HL-60 (cell line): ENCODE measurements around the gene SIPA1L3.
"Not testable (repeated sequence)": the region's sequence is repeated elsewhere in the genome, so short reads cannot be mapped to it uniquely, and the experiment has no call there.

Experiments used
- DNase-seq, 2 experiments: peaks; one replicate each; pipeline ENCODE4 v3.0.0-alpha.2; 2010 to 2020; ENCODE audit warnings: low read depth in 1 of 2, low spot score in 1 of 2
- H3K27ac ChIP-seq: fragments of 250-450 bp; sonication (Bioruptor Pico); replicated peaks from 2 replicates; pipeline ENCODE4 v1.5.1; 2020; ENCODE audit warnings: mild to moderate bottlenecking, moderate library complexity
- H3K27me3 ChIP-seq: fragments of 250-450 bp; sonication (Bioruptor Pico); 2 replicates; pipeline ENCODE4 v1.5.1; 2021; ENCODE audit warnings: mild to moderate bottlenecking, moderate library complexity; ENCODE audit not compliant: insufficient read depth, poor library complexity, severe bottlenecking
- H3K4me3 ChIP-seq: replicated peaks from 2 replicates; pipeline ENCODE4 v1.5.1; 2011; ENCODE audit warnings: mild to moderate bottlenecking, control low read depth, low read length; ENCODE audit not compliant: insufficient read depth
- CTCF ChIP-seq: IDR thresholded peaks from one replicate; pipeline ENCODE4 v1.5.1; 2011; ENCODE audit warnings: low read length, control low read depth, inconsistent platforms; ENCODE audit not compliant: insufficient read depth
- GABPA ChIP-seq: IDR thresholded peaks from 2 replicates; pipeline ENCODE4 v1.6.1; 2012; ENCODE audit warnings: low read depth
- POLR2AphosphoS5 ChIP-seq: IDR thresholded peaks from 2 replicates; pipeline ENCODE4 v1.6.1; 2012; ENCODE audit warnings: low read depth
- REST ChIP-seq: IDR thresholded peaks from 2 replicates; pipeline ENCODE4 v1.6.1; 2012; ENCODE audit warnings: low read depth; ENCODE audit not compliant: insufficient replicate concordance
- SPI1 ChIP-seq: IDR thresholded peaks from 2 replicates; pipeline ENCODE4 v1.6.1; 2012; ENCODE audit warnings: low read depth, mild to moderate bottlenecking, borderline replicate concordance
- long read RNA-seq: library from polyadenylated mRNA; unstranded; transcript quantifications from one replicate; pipeline ENCODE4 v2.0.0, GENCODE V29; 2020

The SIPA1L3 gene
- long read RNA-seq, partial matches to known transcripts = 5 of 9 reads
- long read RNA-seq, other reads (novel, unspliced or antisense) = 2 of 9 reads

- Histone ChIP-seq H3K27me3 (no peaks in the 10 kb centered on the region), H3K4me3 (peak within 1 kb of the TSS; percentile 57), H3K27ac (peak within 1 kb of the TSS; percentile 59)
- TF ChIP-seq REST = no peak
- TF ChIP-seq SPI1 = peak; percentile 87; the same call in 1 of the 2 replicates
- peak; percentile 82 to 96 for DNase-seq
Measured at GRCh38 chr19:37906869-37907734, at the start of gene SIPA1L3. Gene SIPA1L3 (plus strand): TSS chr19:37907208. CDS start chr19:38081566, 174,358 bp downstream.

- TF ChIP-seq REST (no peak), CTCF (no peak), POLR2AphosphoS5 (no peak), SPI1 (no peak), GABPA (no peak)
Measured at GRCh38 chr19:37864501-37864900, 42.5 kb upstream of the SIPA1L3 start.

GRCh38 chr19:37865930-37866329, 41.1 kb upstream of the SIPA1L3 start:
- DNase-seq, H3K27me3 ChIP-seq, H3K4me3 ChIP-seq, H3K27ac ChIP-seq: not testable (repeated sequence)

More at GRCh38 chr19:37864501-37864900, 42.5 kb upstream of the SIPA1L3 start:
- Histone ChIP-seq H3K4me3 (no peak overlapping the region), H3K27ac (no peak overlapping the region), H3K27me3 (no peaks in the 10 kb centered on the region)
- no peak for DNase-seq

GRCh38 chr19:37867831-37868230, 39.2 kb upstream of the SIPA1L3 start:
- no peak for TF ChIP-seq POLR2AphosphoS5
- no peak for TF ChIP-seq REST
- TF ChIP-seq GABPA = no peak
- no peak for TF ChIP-seq CTCF
- TF ChIP-seq SPI1 = no peak
- H3K4me3 ChIP-seq = no peak overlapping the region
- H3K27ac ChIP-seq = no peak overlapping the region
- DNase-seq = no peak
- no peaks in the 10 kb centered on the region for H3K27me3 ChIP-seq
